ENCODE results near the gene KRTAP1-5.
"Not testable (repeated sequence)": the region's sequence is repeated elsewhere in the genome, so short reads cannot be mapped to it uniquely, and the experiment has no call there.

Gene KRTAP1-5

GRCh38 chr17:41042953-41043352, 15.9 kb upstream of the KRTAP1-5 start:
- ChIA-PET CTCF (no interaction called here), POLR2A (ENCODE audit: low non-redundant PET) (no interaction called here)

GRCh38 chr17:41040783-41041571, 14.0 kb upstream of the KRTAP1-5 start, which contains the start of gene KRTAP1-1:
Gene KRTAP1-1, minus strand, starts transcription at chr17:41041450. Its CDS starts 53 bp downstream, at chr17:41041397.
- CTCF ChIA-PET; DNase-seq (ENCODE audit: low spot score); POLR2A ChIA-PET (ENCODE audit: low non-redundant PET); H3K27ac ChIP-seq: not testable (repeated sequence)

More at GRCh38 chr17:41042953-41043352, 15.9 kb upstream of the KRTAP1-5 start:
- H3K27ac ChIP-seq: no peak overlapping the region
- TF ChIP-seq CTCF (conservative IDR thresholded peaks at IDR 0.05; ENCODE audit: low read depth): no peak
- no peak for DNase-seq (ENCODE audit: low spot score)

- POLR2A ChIA-PET (ENCODE audit: low non-redundant PET): no interaction called here
Observed at GRCh38 chr17:41037853-41038350, 10.9 kb upstream of the KRTAP1-5 start.

GRCh38 chr17:41034346-41034935, 7.4 kb upstream of the KRTAP1-5 start, which contains the start of gene KRTAP1-3:
Gene KRTAP1-3, minus strand, starts transcription at chr17:41034874. Its CDS starts 53 bp downstream, at chr17:41034821.
- POLR2A ChIA-PET (ENCODE audit: low non-redundant PET); CTCF ChIA-PET; DNase-seq (ENCODE audit: low spot score); H3K27ac ChIP-seq: not testable (repeated sequence)

More at GRCh38 chr17:41037853-41038350, 10.9 kb upstream of the KRTAP1-5 start:
- CTCF ChIA-PET: interaction anchor here (0.6 kb wide), 1 partner anchor 82 kb away, joined by 3 read pairs; no protein-coding TSS in a partner anchor
- no peak for DNase-seq (ENCODE audit: low spot score)
- TF ChIP-seq CTCF (conservative IDR thresholded peaks at IDR 0.05; ENCODE audit: low read depth): no peak
- no peak overlapping the region for H3K27ac ChIP-seq

- ChIA-PET CTCF (interaction anchor here (0.6 kb wide), 1 partner anchor 24 kb away, joined by 3 read pairs; no protein-coding TSS in a partner anchor), POLR2A (ENCODE audit: low non-redundant PET) (no interaction called here)
- no peak for DNase-seq (ENCODE audit: low spot score)
- TF ChIP-seq CTCF (conservative IDR thresholded peaks at IDR 0.05; ENCODE audit: low read depth): no peak
- H3K27ac ChIP-seq: no peak within 1 kb of the TSS
Observed at GRCh38 chr17:41029633-41030245, 2.7 kb upstream of the KRTAP1-5 start, which contains the start of gene KRTAP1-4. Gene KRTAP1-4, minus strand, starts transcription at chr17:41030195. Its CDS starts 117 bp downstream, at chr17:41030078.

GRCh38 chr17:41024697-41025096, 2.3 kb downstream of the KRTAP1-5 start:
- TF ChIP-seq CTCF (conservative IDR thresholded peaks at IDR 0.05; ENCODE audit: low read depth): no peak
- CTCF ChIA-PET: no interaction called here

GRCh38 chr17:41020336-41020735, 6.7 kb downstream of the KRTAP1-5 start:
- ChIA-PET CTCF (interaction anchor here (1.1 to 1.2 kb wide), 2 partner anchors 38 to 303 kb away, joined by 3 to 4 read pairs; no protein-coding TSS in a partner anchor), POLR2A (ENCODE audit: low non-redundant PET) (no interaction called here)
- DNase-seq (ENCODE audit: low spot score): no peak
- TF ChIP-seq CTCF (conservative IDR thresholded peaks at IDR 0.05; ENCODE audit: low read depth): no peak
- no peak overlapping the region for H3K27ac ChIP-seq

More at GRCh38 chr17:41024697-41025096, 2.3 kb downstream of the KRTAP1-5 start:
- DNase-seq (ENCODE audit: low spot score): no peak
- H3K27ac ChIP-seq: no peak overlapping the region
- POLR2A ChIA-PET (ENCODE audit: low non-redundant PET): no interaction called here

Data from RWPE1 (cell line).